ENCODE measurements around the gene ADORA1.

DNA sequence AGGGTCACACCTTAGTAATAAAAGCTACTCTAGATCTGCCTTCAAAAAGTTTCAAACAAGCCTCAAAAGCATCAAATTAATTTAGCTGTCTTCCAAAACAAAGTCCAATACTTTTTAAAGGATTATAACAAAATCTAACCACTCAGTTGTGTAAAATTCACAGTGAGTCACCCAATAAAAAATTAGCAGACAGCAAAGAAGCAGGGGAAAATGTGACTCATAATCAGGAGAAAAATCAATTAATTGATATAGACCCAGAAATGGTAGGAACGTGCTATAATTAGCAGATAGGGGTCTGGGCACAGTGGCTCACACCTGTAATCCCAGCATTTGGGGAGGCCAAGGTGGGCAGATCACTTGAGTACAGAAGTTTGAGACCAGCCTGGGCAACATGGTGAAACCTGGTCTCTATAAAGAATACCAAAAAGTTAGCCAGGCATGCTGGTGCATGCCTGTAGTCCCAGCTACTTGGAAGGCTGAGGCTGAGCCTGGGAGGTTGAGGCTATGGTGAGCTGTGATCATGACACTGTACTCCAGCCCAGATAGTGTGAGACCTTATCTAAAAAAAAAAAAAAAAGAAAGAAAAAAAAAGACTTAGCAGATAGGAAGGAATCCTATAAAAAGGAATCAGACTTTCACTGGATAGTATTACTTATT, 33.6 kb upstream of the ADORA1 start:
- TF ChIP-seq EZH2 (optimal IDR thresholded peaks at IDR 0.05; ENCODE audit: low read depth, low read length) = no peak
- TF ChIP-seq, protein P1, sequence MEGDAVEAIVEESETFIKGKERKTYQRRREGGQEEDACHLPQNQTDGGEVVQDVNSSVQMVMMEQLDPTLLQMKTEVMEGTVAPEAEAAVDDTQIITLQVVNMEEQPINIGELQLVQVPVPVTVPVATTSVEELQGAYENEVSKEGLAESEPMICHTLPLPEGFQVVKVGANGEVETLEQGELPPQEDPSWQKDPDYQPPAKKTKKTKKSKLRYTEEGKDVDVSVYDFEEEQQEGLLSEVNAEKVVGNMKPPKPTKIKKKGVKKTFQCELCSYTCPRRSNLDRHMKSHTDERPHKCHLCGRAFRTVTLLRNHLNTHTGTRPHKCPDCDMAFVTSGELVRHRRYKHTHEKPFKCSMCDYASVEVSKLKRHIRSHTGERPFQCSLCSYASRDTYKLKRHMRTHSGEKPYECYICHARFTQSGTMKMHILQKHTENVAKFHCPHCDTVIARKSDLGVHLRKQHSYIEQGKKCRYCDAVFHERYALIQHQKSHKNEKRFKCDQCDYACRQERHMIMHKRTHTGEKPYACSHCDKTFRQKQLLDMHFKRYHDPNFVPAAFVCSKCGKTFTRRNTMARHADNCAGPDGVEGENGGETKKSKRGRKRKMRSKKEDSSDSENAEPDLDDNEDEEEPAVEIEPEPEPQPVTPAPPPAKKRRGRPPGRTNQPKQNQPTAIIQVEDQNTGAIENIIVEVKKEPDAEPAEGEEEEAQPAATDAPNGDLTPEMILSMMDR (IDR thresholded peaks at IDR 0.05; ENCODE audit: low read length) = no peak
- no peak for TF ChIP-seq EZH2phosphoT487 (IDR thresholded peaks at IDR 0.05; ENCODE audit: low read length)

Data from MM.1S (cell line).